A673 (cell line): ENCODE results near the gene NBAS. TPM values are rescaled to one million over a fixed set of nuclear protein-coding genes. Genes with fewer than 3 reads are reported as not detected.
A peak's percentile ranks its signal among the peaks of the same experiment; 100 is the strongest.

Source experiments
- BruUV-seq: library from RNA; stranded (reverse); fragments of 400-500 nt; replicated peaks from 2 replicates; lab custom pipeline; 2021; lab: Mats Ljungman, UMichigan
- CTCF ChIA-PET: fragments of 300-600 bp; sonication (Branson Sonifier 250); formaldehyde crosslinking; loops from one replicate; lab custom pipeline; 2022; ENCODE audit warnings: antibody characterized with exemption; lab: Charles Lee
- POLR2A ChIA-PET: fragments of 300-600 bp; sonication (Branson Sonifier 250); formaldehyde crosslinking; loops from one replicate; lab custom pipeline; 2022; ENCODE audit warnings: antibody characterized with exemption; ENCODE audit not compliant: low non-redundant PET; lab: Charles Lee
- DNase-seq: peaks from one replicate; pipeline ENCODE4 v3.0.0-alpha.2; 2015; ENCODE audit warnings: low spot score
- H3K27ac ChIP-seq: fragments of 200-600 bp; sonication (generic); 2 replicates; pipeline ENCODE4 v1.5.1; 2016; ENCODE audit warnings: mixed run types, low read depth, mild to moderate bottlenecking, mixed read lengths, antibody characterized with exemption, low read length; ENCODE audit not compliant: poor library complexity, severe bottlenecking
- H3K27me3 ChIP-seq: fragments of 200-600 bp; sonication (generic); replicated peaks from 2 replicates; pipeline ENCODE4 v1.6.1; 2017; ENCODE audit warnings: mixed run types, low read depth, mild to moderate bottlenecking, mixed read lengths, antibody characterized with exemption, low read length; ENCODE audit not compliant: insufficient read depth, poor library complexity
- H3K36me3 ChIP-seq: fragments of 200-600 bp; sonication (generic); 2 replicates; pipeline ENCODE4 v1.6.1; 2016; ENCODE audit warnings: mixed run types, mild to moderate bottlenecking, mixed read lengths, antibody characterized with exemption, low read length; ENCODE audit not compliant: insufficient read depth, poor library complexity, severe bottlenecking
- H3K4me1 ChIP-seq: fragments of 200-600 bp; sonication (generic); 2 replicates; pipeline ENCODE4 v1.6.1; 2017; ENCODE audit warnings: mixed run types, mild to moderate bottlenecking, mixed read lengths, antibody characterized with exemption, low read length; ENCODE audit not compliant: insufficient read depth, poor library complexity, severe bottlenecking
- H3K4me3 ChIP-seq: fragments of 200-600 bp; sonication (generic); 2 replicates; pipeline ENCODE4 v1.5.1; 2016; ENCODE audit warnings: low read depth, mixed run types, mild to moderate bottlenecking, mixed read lengths, low read length; ENCODE audit not compliant: poor library complexity, severe bottlenecking
- H3K9me3 ChIP-seq: fragments of 200-600 bp; sonication (generic); 2 replicates; pipeline ENCODE4 v1.6.1; 2016; ENCODE audit warnings: mixed run types, low read depth, mild to moderate bottlenecking, mixed read lengths, antibody characterized with exemption, low read length; ENCODE audit not compliant: poor library complexity, severe bottlenecking
- CTCF ChIP-seq: fragments of 300-800, 200-600 bp; sonication (generic); conservative IDR thresholded peaks from 2 replicates; pipeline ENCODE4 v1.5.1; 2017; ENCODE audit warnings: low read depth, mild to moderate bottlenecking, antibody characterized with exemption, low read length, moderate library complexity, mixed read lengths
- EZH2 ChIP-seq: fragments of 200-600 bp; sonication (generic); IDR thresholded peaks from 2 replicates; pipeline ENCODE4 v1.6.1; 2017; ENCODE audit warnings: borderline replicate concordance, low read depth, mild to moderate bottlenecking, mixed read lengths, antibody characterized with exemption, low read length; ENCODE audit not compliant: poor library complexity, severe bottlenecking
- intact Hi-C: fragments of 100-400 bp; cut with micrococcal nuclease; formaldehyde crosslinking; loops from one replicate; pipeline ENCODE4 v1.10.0; 2022; ENCODE audit not compliant: unreplicated experiment
- total RNA-seq: library from RNA; stranded (reverse); gene quantifications from 2 replicates; pipeline ENCODE4 v1.2.3, GENCODE V29; 2021

NBAS gene
- total RNA-seq, 1 experiment from 2014 or later, result 38.7 TPM

GRCh38 chr2:15346624-15347023 lies 214.5 kb downstream of the NBAS start:
- intact Hi-C loops, result no loop called here
- POLR2A ChIA-PET, result no interaction called here
- Histone ChIP-seq H3K36me3 (no peaks in the 10 kb centered on the region), H3K4me3 (no peak overlapping the region), H3K4me1 (peaks cover 17% of the 10 kb centered on the region), H3K27me3 (no peaks in the 10 kb centered on the region), H3K27ac (no peak overlapping the region), H3K9me3 (no peaks in the 10 kb centered on the region)
- BruUV-seq, result no TSS peak
- CTCF ChIA-PET, result no interaction called here
- TF ChIP-seq EZH2 (no peak), CTCF (no peak)
- no peak for DNase-seq

GRCh38 chr2:15337996-15338666 lies 223.0 kb downstream of the NBAS start:
- DNase-seq, result no peak
- intact Hi-C loops, result no loop called here
- H3K36me3 ChIP-seq, result no peaks in the 10 kb centered on the region
- TF ChIP-seq CTCF (no peak), EZH2 (no peak)
- H3K27ac ChIP-seq, result no peak overlapping the region
- BruUV-seq, result no TSS peak
- CTCF ChIA-PET, result no interaction called here
- no peaks in the 10 kb centered on the region for H3K9me3 ChIP-seq
- no peak overlapping the region for H3K4me3 ChIP-seq
- POLR2A ChIA-PET, result no interaction called here
- no peaks in the 10 kb centered on the region for H3K27me3 ChIP-seq
- H3K4me1 ChIP-seq, result no peaks in the 10 kb centered on the region

- Histone ChIP-seq H3K27ac (no peak overlapping the region), H3K4me3 (no peak overlapping the region), H3K36me3 (peaks cover 2% of the 10 kb centered on the region), H3K9me3 (no peaks in the 10 kb centered on the region), H3K27me3 (no peaks in the 10 kb centered on the region), H3K4me1 (no peaks in the 10 kb centered on the region)
- ChIA-PET CTCF (no interaction called here), POLR2A (no interaction called here)
- peak; percentile 40 for DNase-seq
- no peak for TF ChIP-seq CTCF
- TF ChIP-seq EZH2, result no peak
- no TSS peak for BruUV-seq
- intact Hi-C loops, result no loop called here
Measured at GRCh38 chr2:15334644-15335326, 226.3 kb downstream of the NBAS start.
